Measurements from ENCODE around the gene MAF.

The MAF gene

DNA sequence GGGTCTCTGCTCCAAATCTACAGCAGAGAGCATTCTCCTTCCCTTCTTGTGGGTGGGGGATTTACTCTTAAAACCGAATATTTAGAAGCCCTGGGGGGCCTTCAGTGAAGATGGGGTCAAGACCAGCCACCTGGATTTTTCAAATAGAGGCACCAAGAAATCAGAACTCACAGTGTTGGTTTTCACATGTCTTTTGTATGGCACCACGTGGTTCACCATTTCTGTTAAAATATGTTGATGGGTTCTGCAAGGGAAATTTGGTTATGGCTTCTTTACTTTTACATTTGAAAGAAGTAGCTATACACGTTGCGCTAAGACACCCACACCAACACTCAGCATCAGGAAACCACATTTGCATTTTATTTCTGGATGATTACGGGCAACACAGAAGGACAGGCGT lies 17.7 kb downstream of the MAF start:
- DNase-seq (ENCODE audit: low read depth in 2 of 2), result no peak
- no peak overlapping the region for H3K4me3 ChIP-seq (replicated peaks in 1 of 2; ENCODE audit: low read depth in 2 of 2, low read length in 2 of 2)
- TF ChIP-seq, protein P1, sequence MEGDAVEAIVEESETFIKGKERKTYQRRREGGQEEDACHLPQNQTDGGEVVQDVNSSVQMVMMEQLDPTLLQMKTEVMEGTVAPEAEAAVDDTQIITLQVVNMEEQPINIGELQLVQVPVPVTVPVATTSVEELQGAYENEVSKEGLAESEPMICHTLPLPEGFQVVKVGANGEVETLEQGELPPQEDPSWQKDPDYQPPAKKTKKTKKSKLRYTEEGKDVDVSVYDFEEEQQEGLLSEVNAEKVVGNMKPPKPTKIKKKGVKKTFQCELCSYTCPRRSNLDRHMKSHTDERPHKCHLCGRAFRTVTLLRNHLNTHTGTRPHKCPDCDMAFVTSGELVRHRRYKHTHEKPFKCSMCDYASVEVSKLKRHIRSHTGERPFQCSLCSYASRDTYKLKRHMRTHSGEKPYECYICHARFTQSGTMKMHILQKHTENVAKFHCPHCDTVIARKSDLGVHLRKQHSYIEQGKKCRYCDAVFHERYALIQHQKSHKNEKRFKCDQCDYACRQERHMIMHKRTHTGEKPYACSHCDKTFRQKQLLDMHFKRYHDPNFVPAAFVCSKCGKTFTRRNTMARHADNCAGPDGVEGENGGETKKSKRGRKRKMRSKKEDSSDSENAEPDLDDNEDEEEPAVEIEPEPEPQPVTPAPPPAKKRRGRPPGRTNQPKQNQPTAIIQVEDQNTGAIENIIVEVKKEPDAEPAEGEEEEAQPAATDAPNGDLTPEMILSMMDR (IDR thresholded peaks at IDR 0.05; ENCODE audit: low read depth, low read length), result no peak

DNA sequence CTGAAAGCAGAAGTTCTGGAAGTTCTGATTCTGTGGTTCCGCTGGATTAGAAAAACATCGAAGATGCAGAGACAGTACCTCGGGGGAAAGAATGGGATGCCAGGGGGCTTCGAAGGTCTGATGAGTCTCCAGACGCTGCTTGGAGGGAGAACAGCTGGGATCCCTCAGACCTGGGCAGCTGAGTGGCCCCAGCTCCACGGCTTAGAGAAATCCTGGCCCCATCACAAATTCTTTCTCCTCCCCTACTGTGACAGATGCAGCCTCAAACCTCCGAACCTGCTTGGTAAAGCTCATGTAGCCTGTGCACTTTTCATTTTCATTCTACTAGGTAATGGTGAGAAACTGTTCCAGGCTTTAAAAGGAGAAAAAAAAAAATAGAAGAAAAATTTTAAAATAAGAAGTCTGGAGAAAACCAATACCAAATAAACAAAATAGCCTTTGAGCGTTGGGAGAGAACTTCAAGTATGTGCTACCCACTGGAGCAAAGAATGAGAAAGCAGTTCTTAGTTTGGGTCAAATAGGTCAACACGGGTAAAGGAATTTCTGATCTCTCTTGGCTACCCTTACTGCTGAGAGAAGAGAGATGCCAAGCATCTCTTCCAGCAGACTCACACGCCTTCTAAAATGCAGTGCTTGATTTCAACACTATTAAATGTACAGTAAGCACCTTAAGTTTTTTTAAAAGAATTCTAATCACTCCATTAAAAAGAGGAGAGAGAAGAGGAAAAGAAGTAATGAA lies 19.9 kb downstream of the MAF start:
- no peak for DNase-seq (ENCODE audit: low read depth in 2 of 2)
- H3K4me3 ChIP-seq (replicated peaks in 1 of 2; ENCODE audit: low read depth in 2 of 2, low read length in 2 of 2), result no peak overlapping the region
- TF ChIP-seq, protein P1 (IDR thresholded peaks at IDR 0.05; ENCODE audit: low read depth, low read length), result no peak

DNA sequence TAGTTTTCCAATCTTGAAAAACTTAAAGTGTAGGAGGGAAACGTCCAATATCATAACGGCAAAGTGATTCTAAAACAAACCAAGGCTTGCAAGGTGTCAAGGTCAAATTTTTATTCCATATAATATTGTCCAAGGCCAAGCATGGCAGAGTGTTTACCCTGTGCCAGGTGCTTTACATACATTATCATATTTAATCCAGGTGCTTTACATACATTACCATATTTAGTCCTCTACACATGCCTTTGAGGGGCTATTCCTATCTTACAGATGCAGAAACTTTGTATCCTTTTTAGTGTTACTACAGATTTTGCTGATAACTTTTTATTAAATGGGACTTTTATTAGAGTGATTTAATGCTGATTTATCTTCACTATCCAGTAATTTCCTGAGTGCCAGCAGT lies 23.9 kb downstream of the MAF start:
- no peak overlapping the region for H3K4me3 ChIP-seq (replicated peaks in 1 of 2; ENCODE audit: low read depth in 2 of 2, low read length in 2 of 2)
- no peak for DNase-seq (ENCODE audit: low read depth in 2 of 2)
- TF ChIP-seq, protein P1 (IDR thresholded peaks at IDR 0.05; ENCODE audit: low read depth, low read length), result no peak

DNA sequence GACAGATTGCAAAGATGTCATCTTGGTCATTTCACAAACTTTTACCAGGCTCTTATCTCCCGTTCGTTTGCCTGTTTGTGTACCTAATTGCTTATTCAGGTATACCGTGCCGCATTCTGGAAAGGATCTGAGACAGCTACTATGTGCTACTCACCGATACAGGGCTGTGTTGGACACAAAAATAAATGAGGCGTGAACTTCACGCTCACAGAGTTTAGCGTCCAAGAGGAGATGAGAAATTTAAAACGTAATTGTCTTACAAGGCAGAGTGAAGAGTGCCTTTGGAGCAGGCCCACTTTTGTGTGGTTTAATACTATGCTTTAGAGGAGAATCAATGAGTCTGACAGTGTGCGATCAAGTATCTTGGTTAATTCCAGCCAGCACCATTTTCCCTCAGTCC lies 26.7 kb downstream of the MAF start:
- H3K4me3 ChIP-seq (replicated peaks in 1 of 2; ENCODE audit: low read depth in 2 of 2, low read length in 2 of 2), result no peak overlapping the region
- DNase-seq (ENCODE audit: low read depth in 2 of 2), result no peak
- TF ChIP-seq, protein P1 (IDR thresholded peaks at IDR 0.05; ENCODE audit: low read depth, low read length), result no peak

DNA sequence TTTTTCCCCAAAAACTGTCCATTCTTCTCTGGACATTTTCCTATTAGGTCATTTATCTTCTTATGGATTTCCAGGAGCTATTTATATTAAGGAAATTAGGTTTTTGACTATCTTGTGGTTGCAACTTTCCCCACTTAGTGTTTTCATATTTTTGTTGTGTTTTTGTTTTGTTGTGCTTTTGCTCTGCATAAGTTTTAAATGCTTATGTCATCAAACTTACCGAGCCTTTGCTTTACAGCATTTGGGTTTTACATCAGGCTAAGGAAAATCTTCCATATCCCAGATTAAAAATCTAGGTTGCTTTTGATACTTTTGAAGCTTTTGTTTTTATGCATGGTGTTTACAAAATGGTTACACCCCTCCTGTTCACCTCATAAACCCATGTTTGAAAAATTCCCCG lies 27.5 kb downstream of the MAF start:
- no peak for DNase-seq (ENCODE audit: low read depth in 2 of 2)
- H3K4me3 ChIP-seq (replicated peaks in 1 of 2; ENCODE audit: low read depth in 2 of 2, low read length in 2 of 2), result no peak overlapping the region
- TF ChIP-seq, protein P1 (IDR thresholded peaks at IDR 0.05; ENCODE audit: low read depth, low read length), result no peak

- TF ChIP-seq, protein P1 (IDR thresholded peaks at IDR 0.05; ENCODE audit: low read depth, low read length), result no peak
- DNase-seq (ENCODE audit: low read depth in 2 of 2), result no peak
- no peak overlapping the region for H3K4me3 ChIP-seq (replicated peaks in 1 of 2; ENCODE audit: low read depth in 2 of 2, low read length in 2 of 2)
Measured at GRCh38 chr16:79571903-79572535, 28.5 kb downstream of the MAF start.

Measured in cardiac fibroblast (primary cell).